GM23338 (cell line): ENCODE measurements around the gene CRNKL1. TPM values are rescaled to one million over a fixed set of nuclear protein-coding genes. Genes with fewer than 3 reads are reported as not detected.
A peak's percentile ranks its signal among the peaks of the same experiment; 100 is the strongest.

Experiments used
- ATAC-seq: fragments of 200-7000 bp; cut with Tn5 transposase; 3 replicates; pipeline ENCODE4 v1.9.1; 2020
- DNase-seq: peaks from one replicate; pipeline ENCODE4 v3.0.0-alpha.2; 2015; ENCODE audit warnings: low spot score
- H2AFZ ChIP-seq: fragments of 200-600 bp; sonication (generic); 2 replicates; pipeline ENCODE4 v1.8.0; 2016; ENCODE audit warnings: antibody characterized with exemption, mild to moderate bottlenecking, moderate library complexity
- H3F3A ChIP-seq: fragments of 200-600 bp; sonication (generic); replicated peaks from 2 replicates; pipeline ENCODE4 v1.8.0; 2017; ENCODE audit warnings: antibody characterized with exemption, mixed run types, low read depth
- H3K27ac ChIP-seq: fragments of 200-600 bp; sonication (generic); 2 replicates; pipeline ENCODE4 v1.6.1; 2016; ENCODE audit warnings: low read depth
- H3K27me3 ChIP-seq: fragments of 200-600 bp; sonication (generic); 2 replicates; pipeline ENCODE4 v1.8.0; 2016; ENCODE audit warnings: mild to moderate bottlenecking, mixed run types, moderate library complexity; ENCODE audit not compliant: insufficient read depth
- H3K36me3 ChIP-seq: fragments of 200-600 bp; sonication (generic); 2 replicates; pipeline ENCODE4 v1.8.0; 2016; ENCODE audit warnings: mild to moderate bottlenecking; ENCODE audit not compliant: insufficient read depth
- H3K4me1 ChIP-seq: fragments of 200-600 bp; sonication (generic); 2 replicates; pipeline ENCODE4 v1.8.0; 2016; ENCODE audit warnings: mild to moderate bottlenecking, moderate library complexity; ENCODE audit not compliant: insufficient read depth
- H3K4me2 ChIP-seq: fragments of 200-600 bp; sonication (generic); 2 replicates; pipeline ENCODE4 v1.7.1; 2017; ENCODE audit warnings: mixed run types
- H3K4me3 ChIP-seq: fragments of 200-600 bp; sonication (generic); 2 replicates; pipeline ENCODE4 v1.6.1; 2016; ENCODE audit warnings: mixed run types
- H3K79me2 ChIP-seq: fragments of 200-600 bp; sonication (generic); replicated peaks from 2 replicates; pipeline ENCODE4 v1.8.0; 2017; ENCODE audit warnings: mild to moderate bottlenecking; ENCODE audit not compliant: insufficient read depth
- H3K9me2 ChIP-seq: fragments of 200-600 bp; sonication (generic); 2 replicates; pipeline ENCODE4 v1.8.0; 2017; ENCODE audit not compliant: insufficient read depth
- H4K20me1 ChIP-seq: fragments of 200-600 bp; sonication (generic); replicated peaks from 2 replicates; pipeline ENCODE4 v1.8.0; 2017; ENCODE audit warnings: mild to moderate bottlenecking; ENCODE audit not compliant: insufficient read depth
- H3K27ac Mint-ChIP-seq: 2 replicates; pipeline ENCODE4 v1.8.0; 2020; ENCODE audit warnings: inconsistent platforms, mild to moderate bottlenecking, moderate library complexity, mixed read lengths
- H3K27me3 Mint-ChIP-seq: 3 replicates; pipeline ENCODE4 v1.8.0; 2022; ENCODE audit warnings: low read depth, mild to moderate bottlenecking, moderate library complexity, mixed read lengths, inconsistent platforms; ENCODE audit not compliant: insufficient read depth, poor library complexity
- H3K36me3 Mint-ChIP-seq: 3 replicates; pipeline ENCODE4 v1.8.0; 2021; ENCODE audit warnings: low read depth, mild to moderate bottlenecking, inconsistent platforms, moderate library complexity, mixed read lengths
- H3K4me1 Mint-ChIP-seq: 3 replicates; pipeline ENCODE4 v1.8.0; 2020; ENCODE audit warnings: mild to moderate bottlenecking, inconsistent platforms, mixed read lengths
- H3K4me3 Mint-ChIP-seq: 3 replicates; pipeline ENCODE4 v1.8.0; 2021; ENCODE audit warnings: moderate library complexity, mild to moderate bottlenecking, inconsistent platforms, mixed read lengths
- H3K9me3 Mint-ChIP-seq: 3 replicates; pipeline ENCODE4 v1.8.0; 2020; ENCODE audit warnings: moderate library complexity, mild to moderate bottlenecking, inconsistent platforms, mixed read lengths
- CTCF ChIP-seq, 2 experiments: fragments of 200-600 bp in 1 of 2; sonication (generic) in 1 of 2; conservative IDR thresholded peaks; 2 replicates each; pipeline versions ENCODE4 v1.5.1 to v1.6.1; 2016 to 2017; ENCODE audit warnings: antibody characterized with exemption in 2 of 2, low read depth in 2 of 2, mild to moderate bottlenecking in 2 of 2, moderate library complexity in 1 of 2
- EZH2 ChIP-seq: fragments of 200-600 bp; sonication (generic); IDR thresholded peaks from one replicate; pipeline ENCODE4 v1.8.0; 2017; ENCODE audit warnings: antibody characterized with exemption, mild to moderate bottlenecking, low read depth; ENCODE audit not compliant: unreplicated experiment
- JUNB ChIP-seq: IDR thresholded peaks from one replicate; pipeline ENCODE4 v1.6.1; 2016; ENCODE audit warnings: antibody characterized with exemption; ENCODE audit not compliant: unreplicated experiment
- POLR2AphosphoS5 ChIP-seq: IDR thresholded peaks from 2 replicates; pipeline ENCODE4 v1.6.1; 2016; ENCODE audit warnings: antibody characterized with exemption, low read depth
- STAT1 ChIP-seq: IDR thresholded peaks from one replicate; pipeline ENCODE4 v1.6.1; 2016; ENCODE audit warnings: antibody characterized with exemption; ENCODE audit not compliant: unreplicated experiment
- ZNF331 ChIP-seq: fragments of 250-450 bp; sonication (Bioruptor Pico); IDR thresholded peaks from 2 replicates; pipeline ENCODE4 v1.5.0; 2020; ENCODE audit warnings: low read depth, mild to moderate bottlenecking, moderate library complexity
- ZNF462 ChIP-seq: fragments of 250-450 bp; sonication (Bioruptor Pico); IDR thresholded peaks from 2 replicates; pipeline ENCODE4 v1.5.0; 2020; ENCODE audit warnings: mild to moderate bottlenecking, moderate library complexity
- polyA plus RNA-seq: library from polyadenylated mRNA; unstranded; fragments of >200 nt; fragmentation: Nextera tagmentation; extraction: Ambion mirVana; gene quantifications from 2 replicates; pipeline ENCODE4 v1.2.1, GENCODE V29; 2016
- total RNA-seq: library from RNA; depleted of rRNA; stranded (reverse); fragments of >200 nt; shearing (Covaris generic); gene quantifications from 2 replicates; pipeline ENCODE4 v1.2.3, GENCODE V29; 2014

Gene CRNKL1
- total and polyA plus RNA-seq, 2 experiments from 2014 or later = 24.2 to 27.2 TPM

DNA sequence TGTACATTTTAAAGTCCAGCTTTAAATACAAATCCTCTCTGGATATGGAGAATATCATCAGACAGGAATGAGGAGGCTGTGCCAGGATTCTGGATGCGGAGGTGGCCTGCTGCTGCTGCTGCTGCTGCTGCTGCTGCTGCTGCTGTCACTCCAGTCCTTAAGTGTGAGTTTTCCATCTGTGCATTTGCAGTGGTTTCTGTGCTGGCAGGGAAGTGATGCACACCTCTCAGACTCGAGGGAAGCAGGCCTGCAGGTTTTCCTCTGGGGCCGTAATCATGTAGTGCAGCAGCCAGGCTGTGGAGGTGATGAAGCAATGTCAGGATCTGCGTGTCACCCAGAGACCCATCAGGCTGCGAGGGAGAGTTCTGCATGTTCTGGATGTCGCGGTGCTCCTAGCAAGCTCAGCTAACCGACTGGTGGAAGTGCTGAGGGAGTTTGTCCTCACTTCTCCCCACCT is 32.1 kb upstream of the CRNKL1 start (continued):
- no peak for TF ChIP-seq ZNF331 (CRISPR knock-in tag)
- TF ChIP-seq JUNB = no peak
- no peak for TF ChIP-seq STAT1
- TF ChIP-seq EZH2 = no peak

DNA sequence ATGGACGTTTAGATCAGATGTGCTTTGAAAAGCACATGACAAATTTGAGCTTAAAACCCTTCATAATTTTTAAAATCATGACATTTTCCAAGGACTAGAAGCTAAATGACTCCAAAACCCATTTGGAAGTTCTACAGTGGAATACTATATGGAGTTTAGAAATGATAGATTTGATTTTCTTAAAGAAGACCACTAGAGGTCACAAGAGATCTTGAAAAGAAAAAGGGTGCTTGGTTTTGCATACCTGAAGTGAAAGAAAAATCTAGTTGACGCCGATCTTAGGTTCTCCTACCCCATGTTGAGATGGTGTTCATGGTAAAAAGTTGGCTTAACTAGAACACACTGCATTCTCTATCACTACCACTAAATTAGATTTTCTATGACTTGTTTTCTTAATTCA is 31.5 kb upstream of the CRNKL1 start:
- Histone ChIP-seq H3K4me1 (peaks cover 9% of the 10 kb centered on the region; the same call in 1 of the 2 replicates), H3K9me2 (no peaks in the 10 kb centered on the region), H3K27ac (no peak overlapping the region), H3K4me2 (no peak overlapping the region), H3K36me3 (no peaks in the 10 kb centered on the region), H3K4me3 (no peak overlapping the region), H3K27me3 (no peaks in the 10 kb centered on the region), H3K79me2 (no peaks in the 10 kb centered on the region), H3F3A (no peaks in the 10 kb centered on the region), H4K20me1 (no peaks in the 10 kb centered on the region), H2AFZ (no peak overlapping the region)
- no peak overlapping the region for H3K27ac Mint-ChIP-seq
- H3K4me1 Mint-ChIP-seq = peaks cover 9% of the 10 kb centered on the region
- peak; percentile 64 for ATAC-seq
- H3K9me3 Mint-ChIP-seq = no peaks in the 10 kb centered on the region
- TF ChIP-seq CTCF (conservative IDR thresholded peaks at IDR 0.05; ENCODE audit: low read depth in 2 of 2) (peak; percentile 57 to 72), ZNF331 (CRISPR knock-in tag) (no peak), ZNF462 (no peak), STAT1 (no peak), POLR2AphosphoS5 (no peak)
- H3K27me3 Mint-ChIP-seq = no peaks in the 10 kb centered on the region
- H3K4me3 Mint-ChIP-seq = no peak overlapping the region
- no peaks in the 10 kb centered on the region for H3K36me3 Mint-ChIP-seq
- DNase-seq = peak; percentile 82
